Femur (tissue), 1 donor: ENCODE data around the gene LSR.

Experiments used
- DNase-seq: peaks from one replicate; pipeline ENCODE4 v3.0.0-alpha.2; 2017

Gene LSR

GRCh38 chr19:35248310-35249145, at the start of gene LSR:
Gene LSR (plus strand): TSS chr19:35249002. CDS start chr19:35249023, 21 bp downstream.
- DNase-seq: no peak

- DNase-seq: no peak
These were observed 49.3 kb upstream of the LSR start for GRCh38 chr19:35199481-35199880.

GRCh38 chr19:35202722-35203688, 45.8 kb upstream of the LSR start:
- no peak for DNase-seq

GRCh38 chr19:35204799-35205732, 43.7 kb upstream of the LSR start:
- peak; percentile 36 for DNase-seq

- DNase-seq: no peak
These were observed 43.0 kb upstream of the LSR start for GRCh38 chr19:35205733-35206323.

GRCh38 chr19:35206379-35206778, 42.4 kb upstream of the LSR start:
- DNase-seq: no peak

GRCh38 chr19:35206855-35207254, 41.9 kb upstream of the LSR start:
- DNase-seq: no peak

GRCh38 chr19:35207391-35207871, 41.4 kb upstream of the LSR start:
- DNase-seq: no peak

- DNase-seq: no peak
These were observed 40.7 kb upstream of the LSR start for GRCh38 chr19:35208121-35208520.

- no peak for DNase-seq
These were observed 39.2 kb upstream of the LSR start for GRCh38 chr19:35209646-35210045.

GRCh38 chr19:35211545-35212230, 37.1 kb upstream of the LSR start:
- peak; percentile 28 for DNase-seq

- DNase-seq: no peak
These were observed 36.6 kb upstream of the LSR start for GRCh38 chr19:35212241-35212640.

GRCh38 chr19:35213663-35214632, 34.9 kb upstream of the LSR start:
- peak; percentile 57 for DNase-seq

GRCh38 chr19:35214766-35215422, 33.9 kb upstream of the LSR start:
- no peak for DNase-seq

GRCh38 chr19:35216016-35216832, 32.6 kb upstream of the LSR start:
- DNase-seq: no peak

- no peak for DNase-seq
These were observed 31.8 kb upstream of the LSR start for GRCh38 chr19:35216833-35217648.

- no peak for DNase-seq
These were observed 31.2 kb upstream of the LSR start for GRCh38 chr19:35217649-35217990.

- DNase-seq: no peak
These were observed 29.8 kb upstream of the LSR start for GRCh38 chr19:35219008-35219407.
